Activated naive CD8-positive, alpha-beta T cell treated with anti-CD3 and anti-CD28 coated beads, Interleukin-2, amount 50 U/mL, for 24 hours (primary cell): ENCODE measurements around the gene HFE.
"Not testable (repeated sequence)": the region's sequence is repeated elsewhere in the genome, so short reads cannot be mapped to it uniquely, and the experiment has no call there.

Experiments
- ATAC-seq: fragments of 150-1000 bp; cut with Tn5 transposase; one replicate; pipeline ENCODE4 v1.10.0; 2021
- DNase-seq: peaks from one replicate; pipeline ENCODE4 v3.0.0; 2021
- H3K27ac Mint-ChIP-seq: one replicate; pipeline ENCODE4 v1.8.0; 2021; ENCODE audit warnings: mild to moderate bottlenecking, mixed read lengths
- H3K27me3 Mint-ChIP-seq: one replicate; pipeline ENCODE4 v1.8.0; 2021; ENCODE audit warnings: mixed read lengths
- H3K36me3 Mint-ChIP-seq: one replicate; pipeline ENCODE4 v1.8.0; 2021; ENCODE audit warnings: low read depth, mixed read lengths
- H3K4me1 Mint-ChIP-seq: one replicate; pipeline ENCODE4 v1.8.0; 2021; ENCODE audit warnings: mixed read lengths
- H3K4me3 Mint-ChIP-seq: one replicate; pipeline ENCODE4 v1.8.0; 2021; ENCODE audit warnings: mild to moderate bottlenecking, moderate library complexity, mixed read lengths
- H3K9me3 Mint-ChIP-seq: one replicate; pipeline ENCODE4 v1.8.0; 2021; ENCODE audit warnings: mixed read lengths

HFE gene

GRCh38 chr6:26054781-26055718, 32.2 kb upstream of the HFE start:
- Mint-ChIP-seq H3K27ac (peak overlapping the region; percentile 100), H3K27me3 (peaks cover 4% of the 10 kb centered on the region), H3K36me3 (peaks cover 4% of the 10 kb centered on the region), H3K4me1 (peaks cover 34% of the 10 kb centered on the region), H3K9me3 (no peaks in the 10 kb centered on the region), H3K4me3 (peak overlapping the region; percentile 99)
- ATAC-seq = peak; percentile 59
- peak; percentile 80 for DNase-seq

GRCh38 chr6:26055719-26056582, 31.3 kb upstream of the HFE start:
- Mint-ChIP-seq H3K27me3 (peaks cover 4% of the 10 kb centered on the region), H3K36me3 (peaks cover 4% of the 10 kb centered on the region), H3K4me3 (peak overlapping the region; percentile 99), H3K27ac (peak overlapping the region; percentile 100), H3K4me1 (peaks cover 34% of the 10 kb centered on the region), H3K9me3 (no peaks in the 10 kb centered on the region)
- ATAC-seq (peak; percentile 81), DNase-seq (peak; percentile 88)

GRCh38 chr6:26056583-26057350, 30.5 kb upstream of the HFE start:
- peak; percentile 34 for DNase-seq

GRCh38 chr6:26057899-26058298, 29.3 kb upstream of the HFE start:
- H3K27ac Mint-ChIP-seq = peak overlapping the region; percentile 100
- ATAC-seq = no peak
- no peak overlapping the region for H3K4me3 Mint-ChIP-seq
- H3K9me3 Mint-ChIP-seq = no peaks in the 10 kb centered on the region
- H3K36me3 Mint-ChIP-seq = peaks cover 4% of the 10 kb centered on the region
- H3K4me1 Mint-ChIP-seq = peaks cover 32% of the 10 kb centered on the region
- no peak for DNase-seq
- H3K27me3 Mint-ChIP-seq = peaks cover 4% of the 10 kb centered on the region

More at GRCh38 chr6:26056583-26057350, 30.5 kb upstream of the HFE start:
- Mint-ChIP-seq H3K4me1 (peaks cover 34% of the 10 kb centered on the region), H3K9me3 (no peaks in the 10 kb centered on the region), H3K4me3 (peak overlapping the region; percentile 99), H3K36me3 (peaks cover 4% of the 10 kb centered on the region), H3K27ac (peak overlapping the region; percentile 100), H3K27me3 (peaks cover 4% of the 10 kb centered on the region)
- no peak for ATAC-seq

GRCh38 chr6:26058477-26059033, 28.7 kb upstream of the HFE start:
- not testable (repeated sequence) for H3K9me3 Mint-ChIP-seq, H3K4me3 Mint-ChIP-seq, H3K27me3 Mint-ChIP-seq, H3K36me3 Mint-ChIP-seq, ATAC-seq, DNase-seq, H3K27ac Mint-ChIP-seq
- H3K4me1 Mint-ChIP-seq = peaks cover 27% of the 10 kb centered on the region

- Mint-ChIP-seq H3K27ac (no peak overlapping the region), H3K4me1 (peaks cover 15% of the 10 kb centered on the region), H3K27me3 (peaks cover 4% of the 10 kb centered on the region), H3K4me3 (no peak overlapping the region), H3K36me3 (peaks cover 3% of the 10 kb centered on the region), H3K9me3 (no peaks in the 10 kb centered on the region)
- DNase-seq = no peak
- no peak for ATAC-seq
Measured at GRCh38 chr6:26059941-26060340, 27.3 kb upstream of the HFE start.

- H3K36me3 Mint-ChIP-seq = no peaks in the 10 kb centered on the region
- no peak overlapping the region for H3K27ac Mint-ChIP-seq
- H3K4me1 Mint-ChIP-seq = peaks cover 5% of the 10 kb centered on the region
- no peak overlapping the region for H3K4me3 Mint-ChIP-seq
- peak; percentile 64 for ATAC-seq
- no peaks in the 10 kb centered on the region for H3K27me3 Mint-ChIP-seq
- peak; percentile 32 for DNase-seq
- H3K9me3 Mint-ChIP-seq = no peaks in the 10 kb centered on the region
Measured at GRCh38 chr6:26064619-26065257, 22.5 kb upstream of the HFE start.

- Mint-ChIP-seq H3K36me3 (no peaks in the 10 kb centered on the region), H3K4me3 (no peak overlapping the region), H3K27me3 (no peaks in the 10 kb centered on the region), H3K27ac (no peak overlapping the region), H3K4me1 (peaks cover 5% of the 10 kb centered on the region), H3K9me3 (no peaks in the 10 kb centered on the region)
- DNase-seq = peak; percentile 46
- ATAC-seq = peak; percentile 84
Measured at GRCh38 chr6:26065952-26066380, 21.3 kb upstream of the HFE start.

GRCh38 chr6:26067367-26067766, 19.9 kb upstream of the HFE start:
- H3K27me3 Mint-ChIP-seq = no peaks in the 10 kb centered on the region
- DNase-seq (no peak), ATAC-seq (no peak)
- no peaks in the 10 kb centered on the region for H3K9me3 Mint-ChIP-seq
- no peaks in the 10 kb centered on the region for H3K36me3 Mint-ChIP-seq
- H3K4me3 Mint-ChIP-seq = no peak overlapping the region
- peaks cover 5% of the 10 kb centered on the region for H3K4me1 Mint-ChIP-seq
- H3K27ac Mint-ChIP-seq = no peak overlapping the region

- DNase-seq (no peak), ATAC-seq (no peak)
- H3K27me3 Mint-ChIP-seq = no peaks in the 10 kb centered on the region
- H3K4me1 Mint-ChIP-seq = peaks cover 5% of the 10 kb centered on the region
- H3K36me3 Mint-ChIP-seq = no peaks in the 10 kb centered on the region
- no peak overlapping the region for H3K4me3 Mint-ChIP-seq
- H3K9me3 Mint-ChIP-seq = no peaks in the 10 kb centered on the region
- no peak overlapping the region for H3K27ac Mint-ChIP-seq
Measured at GRCh38 chr6:26068036-26068435, 19.2 kb upstream of the HFE start.

GRCh38 chr6:26071135-26071534, 16.1 kb upstream of the HFE start:
- Mint-ChIP-seq H3K4me1 (peaks cover 1% of the 10 kb centered on the region), H3K9me3 (no peaks in the 10 kb centered on the region), H3K27me3 (no peaks in the 10 kb centered on the region), H3K4me3 (no peak overlapping the region), H3K27ac (no peak overlapping the region), H3K36me3 (no peaks in the 10 kb centered on the region)
- DNase-seq (no peak), ATAC-seq (no peak)

GRCh38 chr6:26075063-26075717, 12.0 kb upstream of the HFE start:
- ATAC-seq = no peak
- DNase-seq = no peak
- Mint-ChIP-seq H3K27ac (no peak overlapping the region), H3K4me1 (peaks cover 8% of the 10 kb centered on the region), H3K9me3 (no peaks in the 10 kb centered on the region), H3K36me3 (peaks cover 1% of the 10 kb centered on the region), H3K4me3 (no peak overlapping the region), H3K27me3 (no peaks in the 10 kb centered on the region)

- H3K36me3 Mint-ChIP-seq, H3K4me3 Mint-ChIP-seq, H3K27ac Mint-ChIP-seq, DNase-seq, H3K27me3 Mint-ChIP-seq, H3K4me1 Mint-ChIP-seq, ATAC-seq, H3K9me3 Mint-ChIP-seq: not testable (repeated sequence)
Measured at GRCh38 chr6:26078066-26078465, 9.2 kb upstream of the HFE start.
